HG03039 (cell line): ENCODE measurements around the gene SAMD8.
"Not testable (repeated sequence)": the region's sequence is repeated elsewhere in the genome, so short reads cannot be mapped to it uniquely, and the experiment has no call there.

Experiments
- ATAC-seq: cut with Tn5 transposase; IDR thresholded peaks from one replicate; pipeline ENCODE4 v1.9.1; 2021; ENCODE audit warnings: mild to moderate bottlenecking, moderate library complexity; ENCODE audit not compliant: unreplicated experiment

Gene SAMD8

GRCh38 chr10:75137533-75138438 is 26.3 kb downstream of the SAMD8 start:
- ATAC-seq: no peak

GRCh38 chr10:75140246-75140645 is 28.8 kb downstream of the SAMD8 start:
- ATAC-seq: no peak

- no peak for ATAC-seq
Measured at GRCh38 chr10:75143353-75143752, 31.9 kb downstream of the SAMD8 start.

- no peak for ATAC-seq
Measured at GRCh38 chr10:75145590-75145989, 34.1 kb downstream of the SAMD8 start.

GRCh38 chr10:75146780-75147179 is 35.3 kb downstream of the SAMD8 start:
- ATAC-seq: no peak

- no peak for ATAC-seq
Measured at GRCh38 chr10:75150656-75151055, 39.2 kb downstream of the SAMD8 start.

GRCh38 chr10:75159519-75159918 is 48.1 kb downstream of the SAMD8 start:
- ATAC-seq: no peak

- ATAC-seq: no peak
Measured at GRCh38 chr10:75165684-75166622, 54.5 kb downstream of the SAMD8 start.

GRCh38 chr10:75166623-75166972 is 55.1 kb downstream of the SAMD8 start:
- no peak for ATAC-seq

GRCh38 chr10:75168275-75168674 is 56.8 kb downstream of the SAMD8 start:
- ATAC-seq: no peak

GRCh38 chr10:75170215-75170614 is 58.8 kb downstream of the SAMD8 start:
- ATAC-seq: no peak

- no peak for ATAC-seq
Measured at GRCh38 chr10:75175046-75175445, 63.6 kb downstream of the SAMD8 start.

GRCh38 chr10:75176046-75176445 is 64.6 kb downstream of the SAMD8 start:
- ATAC-seq: no peak

- ATAC-seq: no peak
Measured at GRCh38 chr10:75176736-75177135, 65.3 kb downstream of the SAMD8 start.

GRCh38 chr10:75179657-75180177 is 68.3 kb downstream of the SAMD8 start:
- no peak for ATAC-seq

GRCh38 chr10:75180592-75180991 is 69.1 kb downstream of the SAMD8 start:
- no peak for ATAC-seq

GRCh38 chr10:75181073-75181472 is 69.6 kb downstream of the SAMD8 start:
- ATAC-seq: no peak

- ATAC-seq: no peak
Measured at GRCh38 chr10:75186310-75186709, 74.9 kb downstream of the SAMD8 start.

GRCh38 chr10:75187961-75188426 is 76.5 kb downstream of the SAMD8 start:
- ATAC-seq: peak; percentile 49

- ATAC-seq: not testable (repeated sequence)
Measured at GRCh38 chr10:75188522-75188921, 77.1 kb downstream of the SAMD8 start.
